HCEC 1CT (cell line): ENCODE data around the gene SNX9.
"Not testable (repeated sequence)": the region's sequence is repeated elsewhere in the genome, so short reads cannot be mapped to it uniquely, and the experiment has no call there.

Source experiments
- DNase-seq: peaks from one replicate; pipeline ENCODE4 v3.0.0-alpha.2; 2017

SNX9 gene

GRCh38 chr6:157823001-157823527 is at the start of gene SNX9:
TSS of gene SNX9 (plus strand) at chr6:157823246. CDS start at chr6:157823435, 189 bp downstream.
- peak; percentile 85 for DNase-seq

GRCh38 chr6:157773248-157773773 is 49.7 kb upstream of the SNX9 start:
- DNase-seq = no peak

GRCh38 chr6:157774153-157775135 is 48.6 kb upstream of the SNX9 start:
- DNase-seq = no peak

GRCh38 chr6:157775376-157775775 is 47.7 kb upstream of the SNX9 start:
- DNase-seq = no peak

- no peak for DNase-seq
Measured at GRCh38 chr6:157777344-157777743, 45.7 kb upstream of the SNX9 start.

GRCh38 chr6:157778719-157779118 is 44.3 kb upstream of the SNX9 start:
- no peak for DNase-seq

- peak; percentile 60 for DNase-seq
Measured at GRCh38 chr6:157779705-157780604, 43.1 kb upstream of the SNX9 start.

GRCh38 chr6:157785636-157786035 is 37.4 kb upstream of the SNX9 start:
- DNase-seq = no peak

GRCh38 chr6:157786221-157786620 is 36.8 kb upstream of the SNX9 start:
- no peak for DNase-seq

GRCh38 chr6:157787080-157787479 is 36.0 kb upstream of the SNX9 start:
- no peak for DNase-seq

GRCh38 chr6:157788180-157788579 is 34.9 kb upstream of the SNX9 start:
- DNase-seq = no peak

- no peak for DNase-seq
Measured at GRCh38 chr6:157789297-157789696, 33.7 kb upstream of the SNX9 start.

- DNase-seq = no peak
Measured at GRCh38 chr6:157789861-157790260, 33.2 kb upstream of the SNX9 start.

- no peak for DNase-seq
Measured at GRCh38 chr6:157790548-157791160, 32.4 kb upstream of the SNX9 start.

GRCh38 chr6:157791450-157791849 is 31.6 kb upstream of the SNX9 start:
- DNase-seq = no peak

- DNase-seq = no peak
Measured at GRCh38 chr6:157792671-157793070, 30.4 kb upstream of the SNX9 start.

- not testable (repeated sequence) for DNase-seq
Measured at GRCh38 chr6:157794012-157794411, 29.0 kb upstream of the SNX9 start.

GRCh38 chr6:157795841-157796240 is 27.2 kb upstream of the SNX9 start:
- no peak for DNase-seq

- no peak for DNase-seq
Measured at GRCh38 chr6:157798851-157799250, 24.2 kb upstream of the SNX9 start.

GRCh38 chr6:157799561-157799960 is 23.5 kb upstream of the SNX9 start:
- DNase-seq = not testable (repeated sequence)

GRCh38 chr6:157800420-157801237 is 22.4 kb upstream of the SNX9 start:
- DNase-seq = peak; percentile 78
